Caco-2 (cell line): ENCODE measurements around the gene BRD7. TPM values are rescaled to one million over a fixed set of nuclear protein-coding genes. Genes with fewer than 3 reads are reported as not detected.

Experiments used
- BruUV-seq: library from RNA; stranded (reverse); fragments of 400-500 nt; replicated peaks from 2 replicates; lab custom pipeline; 2021; lab: Mats Ljungman, UMichigan
- CTCF ChIA-PET: fragments of 300-600 bp; sonication (Branson Sonifier 250); formaldehyde crosslinking; loops from one replicate; lab custom pipeline; 2022; ENCODE audit warnings: antibody characterized with exemption; lab: Charles Lee
- POLR2A ChIA-PET: fragments of 300-600 bp; sonication (Branson Sonifier 250); formaldehyde crosslinking; loops from one replicate; lab custom pipeline; 2022; ENCODE audit warnings: antibody characterized with exemption; lab: Charles Lee
- DNase-seq, 2 experiments: peaks; one replicate each; pipeline versions ENCODE4 v3.0.0 to v3.0.0-alpha.2; 2020 to 2022
- H3K27me3 ChIP-seq: replicated peaks from 2 replicates; pipeline ENCODE4 v1.6.0; 2011; ENCODE audit warnings: low read length; ENCODE audit not compliant: control insufficient read depth, insufficient read depth
- H3K36me3 ChIP-seq: 2 replicates; pipeline ENCODE4 v1.5.1; 2011; ENCODE audit warnings: low read length; ENCODE audit not compliant: control insufficient read depth, insufficient read depth
- H3K4me1 ChIP-seq: fragments of 250-450 bp; sonication (Bioruptor Pico); 2 replicates; pipeline ENCODE4 v1.5.1; 2020; ENCODE audit warnings: mild to moderate bottlenecking
- H3K4me3 ChIP-seq: 2 replicates; pipeline ENCODE4 v1.5.1; 2011; ENCODE audit warnings: low read depth, mild to moderate bottlenecking, control low read depth, low read length
- H3K9me3 ChIP-seq: fragments of 250-450 bp; sonication (Bioruptor Pico); 2 replicates; pipeline ENCODE4 v1.5.1; 2020; ENCODE audit warnings: mild to moderate bottlenecking, moderate library complexity
- H3K27ac Mint-ChIP-seq: one replicate; pipeline ENCODE4 v1.8.0; 2022; ENCODE audit warnings: mixed read lengths; ENCODE audit not compliant: unreplicated experiment
- H3K27me3 Mint-ChIP-seq: one replicate; pipeline ENCODE4 v1.8.0; 2022; ENCODE audit warnings: mixed read lengths; ENCODE audit not compliant: insufficient read depth, unreplicated experiment
- H3K36me3 Mint-ChIP-seq: one replicate; pipeline ENCODE4 v1.8.0; 2022; ENCODE audit warnings: mild to moderate bottlenecking, mixed read lengths; ENCODE audit not compliant: insufficient read depth, unreplicated experiment
- H3K4me1 Mint-ChIP-seq: one replicate; pipeline ENCODE4 v1.8.0; 2022; ENCODE audit warnings: low read depth, mixed read lengths; ENCODE audit not compliant: unreplicated experiment
- H3K4me3 Mint-ChIP-seq: one replicate; pipeline ENCODE4 v1.8.0; 2022; ENCODE audit warnings: mild to moderate bottlenecking, moderate library complexity, mixed read lengths; ENCODE audit not compliant: unreplicated experiment
- H3K9me3 Mint-ChIP-seq: one replicate; pipeline ENCODE4 v1.8.0; 2022; ENCODE audit warnings: mixed read lengths; ENCODE audit not compliant: unreplicated experiment
- intact Hi-C: fragments of 100-400 bp; cut with micrococcal nuclease; formaldehyde crosslinking; loops from one replicate; pipeline ENCODE4 v1.10.0; 2022; ENCODE audit not compliant: unreplicated experiment
- total RNA-seq: library from RNA; stranded (reverse); gene quantifications from 2 replicates; pipeline ENCODE4 v1.2.3, GENCODE V29; 2022
- TF ChIP-seq, protein P1 (sequence below), 2 experiments: fragments of 200-600 bp in 1 of 2; IDR thresholded peaks; 1 replicate in 1 of 2; 2 replicates in 1 of 2; pipeline versions ENCODE4 v1.5.1 to v1.8.0; 2011 to 2022; ENCODE audit warnings: antibody characterized with exemption in 1 of 2, control low read depth in 1 of 2, inconsistent platforms in 1 of 2, low read depth in 1 of 2, low read length in 1 of 2, mild to moderate bottlenecking in 1 of 2, moderate library complexity in 1 of 2; ENCODE audit not compliant: insufficient read depth in 1 of 2, severe bottlenecking in 1 of 2, unreplicated experiment in 1 of 2

The BRD7 gene
- total RNA-seq, 1 experiment from 2014 or later: 170 TPM

DNA sequence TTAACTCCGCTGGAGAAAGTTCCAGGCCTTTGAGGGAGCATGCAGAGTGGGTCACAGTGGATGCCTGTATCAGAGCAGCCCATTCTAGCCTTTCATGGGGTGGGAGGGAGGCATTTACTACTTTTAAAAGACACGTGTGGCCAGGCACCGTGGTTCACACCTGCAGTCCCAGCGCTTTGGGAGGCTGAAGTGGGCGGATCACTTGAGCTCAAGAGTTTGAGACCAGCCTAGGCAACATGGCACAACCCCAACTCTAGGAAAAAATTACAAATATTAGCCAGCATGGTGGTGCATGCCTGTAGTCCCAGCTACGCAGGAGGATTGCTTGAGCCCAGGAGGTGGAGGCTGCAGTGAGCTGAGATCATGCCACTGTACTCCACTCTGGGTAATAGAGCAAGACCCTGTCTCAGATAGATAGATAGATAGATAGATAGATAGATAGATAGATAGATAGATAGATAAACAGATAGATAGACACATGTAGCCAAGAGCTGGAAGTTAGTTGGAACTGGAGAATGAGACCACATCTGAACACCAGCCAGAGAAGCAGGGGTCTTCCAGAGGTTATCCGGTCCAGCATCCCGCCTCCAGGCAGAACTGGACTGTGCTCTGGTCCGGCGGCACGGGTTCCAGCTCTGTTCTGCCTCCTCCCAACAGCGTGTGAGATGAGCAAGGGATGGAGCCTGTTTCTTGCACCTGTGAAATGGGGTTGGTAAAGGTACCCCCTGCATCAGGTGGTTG lies 98.8 kb downstream of the BRD7 start:
- CTCF ChIA-PET: interaction anchor here (1.1 kb wide), 1 partner anchor 10 kb away, joined by 3 read pairs; no protein-coding TSS in a partner anchor
- H3K36me3 ChIP-seq: no peaks in the 10 kb centered on the region; the same call in none of the 2 replicates
- no peaks in the 10 kb centered on the region for H3K9me3 ChIP-seq
- H3K27me3 Mint-ChIP-seq: no peaks in the 10 kb centered on the region
- no peak overlapping the region for H3K4me3 Mint-ChIP-seq
- peaks cover 16% of the 10 kb centered on the region for H3K36me3 Mint-ChIP-seq
- no peaks in the 10 kb centered on the region for H3K4me1 ChIP-seq
- BruUV-seq: no TSS peak
- TF ChIP-seq, protein P1, sequence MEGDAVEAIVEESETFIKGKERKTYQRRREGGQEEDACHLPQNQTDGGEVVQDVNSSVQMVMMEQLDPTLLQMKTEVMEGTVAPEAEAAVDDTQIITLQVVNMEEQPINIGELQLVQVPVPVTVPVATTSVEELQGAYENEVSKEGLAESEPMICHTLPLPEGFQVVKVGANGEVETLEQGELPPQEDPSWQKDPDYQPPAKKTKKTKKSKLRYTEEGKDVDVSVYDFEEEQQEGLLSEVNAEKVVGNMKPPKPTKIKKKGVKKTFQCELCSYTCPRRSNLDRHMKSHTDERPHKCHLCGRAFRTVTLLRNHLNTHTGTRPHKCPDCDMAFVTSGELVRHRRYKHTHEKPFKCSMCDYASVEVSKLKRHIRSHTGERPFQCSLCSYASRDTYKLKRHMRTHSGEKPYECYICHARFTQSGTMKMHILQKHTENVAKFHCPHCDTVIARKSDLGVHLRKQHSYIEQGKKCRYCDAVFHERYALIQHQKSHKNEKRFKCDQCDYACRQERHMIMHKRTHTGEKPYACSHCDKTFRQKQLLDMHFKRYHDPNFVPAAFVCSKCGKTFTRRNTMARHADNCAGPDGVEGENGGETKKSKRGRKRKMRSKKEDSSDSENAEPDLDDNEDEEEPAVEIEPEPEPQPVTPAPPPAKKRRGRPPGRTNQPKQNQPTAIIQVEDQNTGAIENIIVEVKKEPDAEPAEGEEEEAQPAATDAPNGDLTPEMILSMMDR (IDR thresholded peaks at IDR 0.05; ENCODE audit: insufficient read depth in 1 of 2, low read depth in 1 of 2, low read length in 1 of 2, severe bottlenecking in 1 of 2, unreplicated experiment in 1 of 2): no peak
- H3K27me3 ChIP-seq: no peaks in the 10 kb centered on the region
- H3K4me3 ChIP-seq: no peak overlapping the region
- POLR2A ChIA-PET: no interaction called here
- DNase-seq: no peak
- no peak overlapping the region for H3K27ac Mint-ChIP-seq
- H3K9me3 Mint-ChIP-seq: no peaks in the 10 kb centered on the region
- intact Hi-C loops: loop anchor here (5.0 kb wide), 1 partner anchor 42 kb away; no protein-coding TSS in a partner anchor
- H3K4me1 Mint-ChIP-seq: no peaks in the 10 kb centered on the region

DNA sequence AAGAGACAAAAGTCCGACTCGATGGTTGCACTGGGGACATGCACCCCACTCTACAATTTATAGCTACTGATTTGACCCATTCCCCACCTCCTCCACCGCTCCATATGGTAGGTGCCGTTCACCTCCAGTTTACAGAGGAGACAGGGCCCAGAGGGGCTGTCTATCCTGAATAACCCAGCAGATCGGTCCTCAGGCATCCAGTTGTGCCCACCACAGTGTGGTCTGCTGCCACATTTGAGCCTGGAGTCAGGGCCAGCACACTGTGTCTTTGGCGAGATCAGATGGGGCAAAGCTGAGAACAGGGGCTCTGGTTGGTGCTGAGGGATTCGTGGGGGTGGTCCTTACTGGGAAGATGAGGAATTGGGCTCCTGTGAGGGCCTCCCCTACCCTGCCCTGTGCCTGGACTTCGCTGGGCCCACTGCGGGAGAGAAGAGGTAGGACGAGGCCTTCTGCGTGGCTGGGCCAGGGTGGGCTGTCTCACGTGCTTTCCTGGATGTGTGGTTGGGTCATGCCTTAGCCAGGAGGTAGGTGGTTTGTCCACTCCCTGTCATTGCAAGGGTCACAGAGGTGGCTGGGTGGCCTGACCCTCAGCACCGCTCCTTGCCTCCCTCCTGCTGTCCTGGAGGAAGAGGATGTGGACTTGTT lies 99.6 kb downstream of the BRD7 start:
- H3K9me3 ChIP-seq: no peaks in the 10 kb centered on the region
- Mint-ChIP-seq H3K27me3 (no peaks in the 10 kb centered on the region), H3K36me3 (peaks cover 16% of the 10 kb centered on the region), H3K4me3 (no peak overlapping the region), H3K9me3 (no peaks in the 10 kb centered on the region), H3K4me1 (peaks cover 3% of the 10 kb centered on the region), H3K27ac (no peak overlapping the region)
- H3K4me1 ChIP-seq: peaks cover 4% of the 10 kb centered on the region; the same call in 1 of the 2 replicates
- intact Hi-C loops: loop anchor here (5.0 kb wide), 1 partner anchor 43 kb away; no protein-coding TSS in a partner anchor
- TF ChIP-seq, protein P1 (IDR thresholded peaks at IDR 0.05; ENCODE audit: insufficient read depth in 1 of 2, low read depth in 1 of 2, low read length in 1 of 2, severe bottlenecking in 1 of 2, unreplicated experiment in 1 of 2): no peak
- ChIA-PET POLR2A (interaction anchor here (0.6 kb wide), 1 partner anchor 336 kb away, joined by 3 read pairs; no protein-coding TSS in a partner anchor), CTCF (no interaction called here)
- no peaks in the 10 kb centered on the region for H3K27me3 ChIP-seq
- DNase-seq: no peak
- H3K36me3 ChIP-seq: no peaks in the 10 kb centered on the region; the same call in none of the 2 replicates
- no peak overlapping the region for H3K4me3 ChIP-seq
- no TSS peak for BruUV-seq

DNA sequence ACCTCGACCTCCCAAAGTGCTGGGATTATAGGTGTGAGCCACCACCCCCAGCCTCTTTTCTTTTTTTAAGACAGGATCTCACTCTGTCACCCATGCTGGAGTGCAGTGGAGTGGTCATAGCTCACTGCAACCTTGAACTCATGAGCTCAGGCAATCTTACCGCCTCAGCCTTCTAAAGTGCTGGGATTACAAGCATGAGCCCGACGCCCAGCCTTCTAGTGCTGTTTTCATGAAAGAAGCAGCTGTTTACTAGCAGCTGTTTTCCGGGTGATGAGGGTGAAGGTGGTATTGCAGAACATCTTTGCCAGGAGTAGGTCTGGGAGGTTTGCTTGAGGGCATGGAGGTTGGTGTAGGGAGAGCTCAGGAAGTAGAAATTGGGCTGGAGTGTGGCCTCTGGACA lies 100.4 kb downstream of the BRD7 start:
- TF ChIP-seq, protein P1 (IDR thresholded peaks at IDR 0.05; ENCODE audit: insufficient read depth in 1 of 2, low read depth in 1 of 2, low read length in 1 of 2, severe bottlenecking in 1 of 2, unreplicated experiment in 1 of 2): no peak
- Mint-ChIP-seq H3K36me3 (peaks cover 9% of the 10 kb centered on the region), H3K27me3 (no peaks in the 10 kb centered on the region), H3K27ac (no peak overlapping the region), H3K9me3 (no peaks in the 10 kb centered on the region), H3K4me3 (no peak overlapping the region), H3K4me1 (peaks cover 11% of the 10 kb centered on the region)
- no TSS peak for BruUV-seq
- no peak for DNase-seq
- Histone ChIP-seq H3K4me1 (peaks cover 8% of the 10 kb centered on the region; the same call in 1 of the 2 replicates), H3K4me3 (no peak overlapping the region), H3K9me3 (no peaks in the 10 kb centered on the region), H3K36me3 (no peaks in the 10 kb centered on the region; the same call in none of the 2 replicates), H3K27me3 (no peaks in the 10 kb centered on the region)
- ChIA-PET CTCF (no interaction called here), POLR2A (no interaction called here)
- intact Hi-C loops: loop anchor here (5.0 kb wide), 1 partner anchor 44 kb away; no protein-coding TSS in a partner anchor
